Adrenal gland (tissue), 5 donors: ENCODE measurements around the gene SLC13A3.

Experiments
- CTCF ChIP-seq, 6 experiments: fragments of 450-650 bp in 4 of 6; fragments of 200-600 bp in 2 of 6; sonication (generic) in 1 of 6; IDR thresholded peaks; 1 replicate in 5 of 6; 2 replicates in 1 of 6; pipeline versions ENCODE4 v1.5.1 to v1.8.0; 2016 to 2021; ENCODE audit warnings: antibody characterized with exemption in 6 of 6, mild to moderate bottlenecking in 2 of 6, moderate library complexity in 1 of 6
- POLR2A ChIP-seq, 2 donors: fragments of 450-650 bp; IDR thresholded peaks; one replicate each; pipeline ENCODE4 v1.6.1; 2017; ENCODE audit warnings: antibody characterized with exemption in 2 of 2, mild to moderate bottlenecking in 2 of 2, moderate library complexity in 1 of 2
- donor health status: DM: no; HTN: no; CAD: no.

DNA sequence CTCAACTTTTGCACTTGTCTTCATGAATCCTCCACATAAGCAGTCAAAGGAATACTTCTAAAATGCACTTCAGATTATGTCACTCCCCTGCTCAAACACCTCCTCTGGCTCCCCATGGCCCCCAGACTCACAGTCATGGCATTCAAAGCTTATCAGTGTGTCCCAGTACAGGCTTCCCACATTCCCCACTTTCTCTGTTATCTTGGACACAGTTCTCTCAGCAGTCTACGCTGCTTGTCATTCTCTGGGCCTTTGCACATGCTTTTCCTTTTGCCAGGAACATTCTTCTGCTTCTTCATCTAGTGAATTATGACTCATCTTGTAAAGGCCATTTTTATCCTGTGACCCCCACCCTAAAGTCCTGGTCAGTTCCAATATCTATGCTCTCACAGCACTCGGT is 31.8 kb downstream of the SLC13A3 start:
- no peak for TF ChIP-seq POLR2A (IDR thresholded peaks at IDR 0.05)
- no peak for TF ChIP-seq CTCF (IDR thresholded peaks at IDR 0.05)
